Heart right ventricle (tissue), 16 donors: Measurements from ENCODE around the gene FBXO2. TPM values are rescaled to one million over a fixed set of nuclear protein-coding genes. Genes with fewer than 3 reads are reported as not detected.

Experiments used
- ATAC-seq, 8 donors: fragments of 200-7000 bp; cut with Tn5 transposase; one replicate each; pipeline ENCODE4 v1.9.1; 2020; ENCODE audit warnings: mild to moderate bottlenecking in 8 of 8, moderate library complexity in 8 of 8, moderate number of reproducible peaks in 1 of 8
- DNase-seq, 2 donors: peaks; one replicate each; pipeline ENCODE4 v3.0.0-alpha.2; 2020
- H3K27ac ChIP-seq, 10 donors: fragments of 200-600 bp; sonication (generic) in 2 of 10; one replicate each; pipeline versions ENCODE4 v1.5.0 to v1.8.0; 2020 to 2022; ENCODE audit warnings: mild to moderate bottlenecking in 3 of 10
- H3K27me3 ChIP-seq, 7 donors: fragments of 200-600 bp; one replicate each; pipeline ENCODE4 v1.8.0; 2021 to 2022; ENCODE audit warnings: mild to moderate bottlenecking in 2 of 7
- H3K36me3 ChIP-seq, 9 donors: fragments of 200-600 bp; sonication (generic) in 1 of 9; one replicate each; pipeline versions ENCODE4 v1.5.0 to v1.8.0; 2020 to 2022; ENCODE audit warnings: mild to moderate bottlenecking in 2 of 9
- H3K4me1 ChIP-seq, 9 donors: fragments of 200-600 bp; sonication (generic) in 1 of 9; one replicate each; pipeline versions ENCODE4 v1.5.0 to v1.8.0; 2020 to 2022; ENCODE audit warnings: mild to moderate bottlenecking in 4 of 9
- H3K4me3 ChIP-seq, 10 donors: fragments of 200-600 bp; sonication (generic) in 2 of 10; one replicate each; pipeline versions ENCODE4 v1.5.0 to v1.8.0; 2020 to 2022; ENCODE audit warnings: mild to moderate bottlenecking in 7 of 10, moderate library complexity in 2 of 10
- H3K9me3 ChIP-seq, 11 donors: fragments of 200-600 bp in 10 of 11; sonication (generic) in 2 of 11; one replicate each; pipeline versions ENCODE4 v1.5.0 to v1.8.0; 2013 to 2022; ENCODE audit warnings: mild to moderate bottlenecking in 2 of 11, control low read depth in 1 of 11, moderate library complexity in 1 of 11
- WGBS, 2 donors: extraction: QIAGEN DNeasy Blood & Tissue Kit; methylation state at CpG; one replicate each; pipeline ENCODE4 v1.1.7; 2013; ENCODE audit warnings: inconsistent platforms in 1 of 2; 5-methylcytosine and 5-hydroxymethylcytosine counted together
- intact Hi-C, 10 donors: fragments of 100-400 bp; cut with DNase I; formaldehyde crosslinking; loops; one replicate each; pipeline versions ENCODE4 v1.11.1 to v1.14.2; 2022
- polyA plus RNA-seq, 2 donors: library from polyadenylated mRNA; stranded (reverse); fragments of 200-250 nt; gene quantifications; one replicate each; pipeline ENCODE4 v1.2.3, GENCODE V29; 2013
- total RNA-seq, 10 donors: library from RNA; stranded (reverse); fragmentation: NEBNext Ultra II Directional in 3 of 10; extraction: Animal tissue kit (Norgen Biotek cat#: 25700) in 3 of 10; gene quantifications; one replicate each; pipeline versions ENCODE4 v1.2.1 to v1.2.4, GENCODE V29; 2021 to 2023
- TF ChIP-seq, protein P1 (sequence below), 9 donors: fragments of 200-600 bp; sonication (generic) in 2 of 9; IDR thresholded peaks; one replicate each; pipeline versions ENCODE4 v1.5.0 to v1.8.0; 2021 to 2022; ENCODE audit warnings: antibody characterized with exemption in 9 of 9, mild to moderate bottlenecking in 5 of 9, moderate library complexity in 1 of 9
- donor health status: Arrhythmogenic right ventricular cardiomyopathy.
- donor health status: ischemic (EF 13 %, LVEDD 7.1; RV severe dilation, severe dysfunction).
- donor health status: healthy with polysubstance abuse.
- donor health status: DM: no; HTN: yes; CAD: no.
- donor health status: DM: no; HTN: no; CAD: no.
- donor health status: ischemic (EF 25% LVEDD 6.9; RV normal size, moderate dysfunction).
- donor health status: ischemic (EF 25% LVEDD 5.7; RV mildly dilated, moderate dysfunction).
- donor health status: healthy.
- donor health status: DM: yes; HTN: yes; CAD: no.
- donor health status: Ischemic cardiomyopathy.
- donor health status: ischemic (EF 35%, LVEDD 5.7; RV mildly dilated, moderate dysfunction).
- donor health status: nonischemic (EF 11% LVEDD 7.7; RV severe dilation, severe dysfunction).
- donor health status: DM: yes; HTN: yes; CAD: no.
- donor health status: PGD.
- donor health status: ischemic (EF 29% LVEDD 5.4; RV normal size, mild dysfunction).
- donor health status: nonischemic (EF 23%, LVEDD 6.1; RV moderate dilation, normal function).

Gene FBXO2
- total and polyA plus RNA-seq, 12 donors: 0.70 to 5.5 (median 2.0) TPM

DNA sequence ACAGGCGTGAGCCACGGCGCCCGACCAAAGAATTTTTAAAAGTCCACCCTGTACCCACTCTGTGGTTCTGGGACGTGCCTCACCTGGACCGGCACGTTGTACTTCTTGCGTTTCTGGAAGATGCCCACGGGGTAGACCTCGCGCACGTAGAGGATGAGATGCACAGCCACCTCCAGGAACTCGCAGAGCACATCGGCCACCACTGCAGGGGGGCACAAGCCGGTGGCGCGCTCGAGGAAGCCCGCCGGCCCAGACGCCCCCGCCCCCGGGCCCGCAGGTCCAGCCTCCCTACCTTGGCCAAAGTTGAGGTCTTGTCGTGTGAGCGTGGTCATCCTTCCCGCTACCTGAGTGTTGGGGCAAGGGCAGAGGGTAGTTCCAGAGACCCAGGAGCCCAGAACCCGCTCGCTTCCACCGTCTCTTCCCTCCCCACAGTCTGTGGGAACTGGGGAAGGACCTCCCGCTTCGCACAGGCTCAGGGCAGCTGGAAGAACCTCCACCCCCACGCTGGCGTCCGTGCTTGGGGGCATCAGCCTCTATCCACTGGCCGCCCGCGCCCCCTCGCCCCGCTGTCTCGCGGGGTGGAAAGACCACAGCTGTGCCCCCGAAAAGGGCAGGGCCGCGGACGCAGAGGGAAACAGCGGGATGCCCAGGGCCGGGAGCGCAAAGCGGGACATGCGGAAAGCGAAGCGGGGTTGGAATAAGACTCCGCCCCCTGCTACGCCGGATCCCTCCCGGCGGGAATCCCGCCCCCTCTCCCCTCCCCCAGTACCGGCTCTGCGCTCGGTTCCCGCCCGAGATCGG, 26.2 kb upstream of the FBXO2 start:
- TF ChIP-seq, protein P1, sequence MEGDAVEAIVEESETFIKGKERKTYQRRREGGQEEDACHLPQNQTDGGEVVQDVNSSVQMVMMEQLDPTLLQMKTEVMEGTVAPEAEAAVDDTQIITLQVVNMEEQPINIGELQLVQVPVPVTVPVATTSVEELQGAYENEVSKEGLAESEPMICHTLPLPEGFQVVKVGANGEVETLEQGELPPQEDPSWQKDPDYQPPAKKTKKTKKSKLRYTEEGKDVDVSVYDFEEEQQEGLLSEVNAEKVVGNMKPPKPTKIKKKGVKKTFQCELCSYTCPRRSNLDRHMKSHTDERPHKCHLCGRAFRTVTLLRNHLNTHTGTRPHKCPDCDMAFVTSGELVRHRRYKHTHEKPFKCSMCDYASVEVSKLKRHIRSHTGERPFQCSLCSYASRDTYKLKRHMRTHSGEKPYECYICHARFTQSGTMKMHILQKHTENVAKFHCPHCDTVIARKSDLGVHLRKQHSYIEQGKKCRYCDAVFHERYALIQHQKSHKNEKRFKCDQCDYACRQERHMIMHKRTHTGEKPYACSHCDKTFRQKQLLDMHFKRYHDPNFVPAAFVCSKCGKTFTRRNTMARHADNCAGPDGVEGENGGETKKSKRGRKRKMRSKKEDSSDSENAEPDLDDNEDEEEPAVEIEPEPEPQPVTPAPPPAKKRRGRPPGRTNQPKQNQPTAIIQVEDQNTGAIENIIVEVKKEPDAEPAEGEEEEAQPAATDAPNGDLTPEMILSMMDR (IDR thresholded peaks at IDR 0.05): no peak

DNA sequence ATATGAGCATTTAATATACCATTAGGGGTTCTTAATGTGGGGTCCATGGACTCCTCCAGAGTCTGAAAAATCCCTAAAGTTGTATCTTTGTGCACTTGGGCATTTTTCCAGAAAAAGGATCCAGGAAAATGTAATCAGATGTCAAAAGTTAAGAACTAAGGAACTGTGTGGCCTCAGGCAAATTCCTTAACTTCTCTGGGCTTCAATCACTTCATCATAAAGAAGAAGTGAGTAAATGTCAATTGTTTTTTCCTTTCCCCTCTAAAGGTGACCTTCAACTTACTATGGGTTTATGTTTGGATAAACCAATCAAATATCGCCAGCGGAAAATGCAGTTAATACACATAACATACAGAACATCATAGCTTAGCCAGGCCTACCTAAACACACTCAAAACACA, 24.2 kb upstream of the FBXO2 start:
- no peak overlapping the region for H3K4me3 ChIP-seq
- no peaks in the 10 kb centered on the region for H3K27me3 ChIP-seq
- peaks cover 3 to 19% (median 17%) of the 10 kb centered on the region in 9 donors for H3K4me1 ChIP-seq
- DNase-seq (no peak), ATAC-seq (no peak)
- TF ChIP-seq, protein P1 (IDR thresholded peaks at IDR 0.05): no peak
- no peak overlapping the region for H3K27ac ChIP-seq
- peaks cover 0 to 48% (median 18%) of the 10 kb centered on the region in 9 donors for H3K36me3 ChIP-seq
- no peaks in the 10 kb centered on the region for H3K9me3 ChIP-seq
- intact Hi-C loops: no loop called here
- 97 to 100% methylated on average over 2 of the region's 2 CpGs for whole genome bisulfite sequencing, 2 donors

More for the DNA sequence above, 26.2 kb upstream of the FBXO2 start:
- Histone ChIP-seq H3K4me1 (peaks cover 3 to 19% (median 17%) of the 10 kb centered on the region in 9 donors), H3K27me3 (peaks cover 0 to 5% (median 0%) of the 10 kb centered on the region in 7 donors), H3K9me3 (no peaks in the 10 kb centered on the region), H3K4me3 (peak overlapping the region; percentile 58 to 99 (median 82)), H3K27ac (peak overlapping the region; percentile 10 to 96 (median 86)), H3K36me3 (peaks cover 0 to 28% (median 5%) of the 10 kb centered on the region in 9 donors)
- peak; percentile 18 to 63 (median 30) for ATAC-seq
- intact Hi-C loops: loop anchor here in 2 of 10 donors (5.0 kb wide), 1 partner anchor 37 kb away; no protein-coding TSS in a partner anchor
- WGBS, 2 donors: 12 to 15% methylated on average over 60 to 65 of the region's 65 CpGs
- DNase-seq: no peak

DNA sequence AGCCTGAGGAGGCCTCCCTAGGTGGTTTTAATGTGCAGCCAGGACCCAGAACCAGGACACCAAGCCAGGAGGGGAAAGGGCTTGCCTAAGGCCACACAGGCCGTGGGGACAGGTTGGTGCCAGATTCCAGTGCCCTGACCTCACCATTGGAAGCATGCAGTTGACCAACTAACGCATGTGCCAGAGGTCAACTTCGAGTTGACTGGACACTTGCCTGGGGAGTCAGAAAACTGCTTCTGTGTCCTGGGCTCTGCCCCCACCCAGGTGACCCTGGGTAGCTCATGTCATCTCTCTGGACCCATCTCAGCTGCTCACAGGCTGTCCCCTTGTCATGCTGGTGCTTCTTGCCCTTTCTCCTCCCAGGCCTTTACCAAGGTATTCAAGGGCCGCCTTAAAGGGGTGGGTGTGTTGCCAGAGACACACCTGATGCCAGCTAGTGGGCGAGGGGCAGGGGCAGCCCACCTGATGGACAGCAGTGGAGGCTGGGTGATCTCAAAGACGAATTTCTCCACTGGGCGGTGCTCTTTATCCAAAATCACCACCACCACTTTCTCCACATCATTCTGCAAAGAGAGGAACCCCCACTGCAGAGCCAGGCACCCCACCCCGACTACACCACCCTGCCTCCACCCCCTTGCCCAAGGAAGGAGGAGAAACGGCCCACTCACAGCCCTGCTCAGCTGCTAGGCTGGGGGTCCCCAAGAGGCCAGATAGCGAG, 22.3 kb upstream of the FBXO2 start:
- Histone ChIP-seq H3K9me3 (no peaks in the 10 kb centered on the region), H3K27ac (no peak overlapping the region), H3K36me3 (peaks cover 0 to 67% (median 21%) of the 10 kb centered on the region in 9 donors), H3K4me1 (peaks cover under 1 to 12% (median 11%) of the 10 kb centered on the region in 9 donors), H3K27me3 (no peaks in the 10 kb centered on the region), H3K4me3 (no peak overlapping the region)
- DNase-seq: no peak
- no peak for ATAC-seq
- 87 to 90% methylated on average over 10 of the region's 10 CpGs for WGBS, 2 donors
- TF ChIP-seq, protein P1 (IDR thresholded peaks at IDR 0.05): no peak
- intact Hi-C loops: no loop called here

DNA sequence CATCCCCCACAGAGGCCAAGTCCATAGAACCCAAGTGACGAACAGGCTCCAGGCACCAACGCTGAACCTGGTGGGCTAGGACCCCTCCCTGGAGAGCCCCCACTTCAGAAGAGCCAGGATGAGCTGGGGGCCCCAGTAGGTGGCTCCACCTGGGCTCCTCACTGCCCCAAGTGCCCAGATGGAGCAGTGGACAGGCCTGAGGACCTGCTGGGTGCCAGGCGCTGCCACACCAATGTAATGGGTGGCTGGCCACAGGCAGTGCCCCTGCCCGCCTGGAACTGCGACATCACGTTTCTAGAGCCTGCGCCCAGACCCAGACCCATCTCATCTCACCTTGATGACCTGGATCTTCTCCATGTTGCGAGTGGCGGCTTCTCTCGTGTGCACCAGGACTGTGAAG, 21.1 kb upstream of the FBXO2 start:
- DNase-seq: no peak
- TF ChIP-seq, protein P1 (IDR thresholded peaks at IDR 0.05): no peak
- Histone ChIP-seq H3K27ac (no peak overlapping the region), H3K27me3 (no peaks in the 10 kb centered on the region), H3K9me3 (no peaks in the 10 kb centered on the region), H3K4me1 (peaks cover 0 to 11% (median 5%) of the 10 kb centered on the region in 9 donors), H3K36me3 (peaks cover 0 to 73% (median 21%) of the 10 kb centered on the region in 9 donors), H3K4me3 (no peak overlapping the region)
- 95 to 96% methylated on average over 10 of the region's 10 CpGs for WGBS, 2 donors
- intact Hi-C loops: no loop called here
- ATAC-seq: no peak
